ENCODE results near the gene KRTAP5-10.
"Not testable (repeated sequence)": the region's sequence is repeated elsewhere in the genome, so short reads cannot be mapped to it uniquely, and the experiment has no call there.

Gene KRTAP5-10

GRCh38 chr11:71542879-71543777 is 22.2 kb upstream of the KRTAP5-10 start:
- no peak for DNase-seq

GRCh38 chr11:71543866-71544265 is 21.5 kb upstream of the KRTAP5-10 start:
- DNase-seq, result no peak

- DNase-seq, result no peak
Observed at GRCh38 chr11:71544525-71545214, 20.7 kb upstream of the KRTAP5-10 start.

- DNase-seq, result no peak
Observed at GRCh38 chr11:71545405-71545966, 19.9 kb upstream of the KRTAP5-10 start.

- no peak for DNase-seq
Observed at GRCh38 chr11:71548120-71548519, 17.2 kb upstream of the KRTAP5-10 start, which contains the start of gene KRTAP5-9. KRTAP5-9 (plus strand) TSS chr11:71548420; CDS start chr11:71548658, 238 bp downstream.

GRCh38 chr11:71548716-71549151 is 16.6 kb upstream of the KRTAP5-10 start:
- DNase-seq, result no peak

- DNase-seq, result no peak
Observed at GRCh38 chr11:71551711-71552110, 13.7 kb upstream of the KRTAP5-10 start.

- DNase-seq, result no peak
Observed at GRCh38 chr11:71554996-71555395, 10.4 kb upstream of the KRTAP5-10 start.

GRCh38 chr11:71555508-71555907 is 9.9 kb upstream of the KRTAP5-10 start:
- DNase-seq, result no peak

- no peak for DNase-seq
Observed at GRCh38 chr11:71556018-71556417, 9.3 kb upstream of the KRTAP5-10 start.

- DNase-seq, result no peak
Observed at GRCh38 chr11:71557257-71557656, 8.1 kb upstream of the KRTAP5-10 start.

GRCh38 chr11:71558996-71559395 is 6.4 kb upstream of the KRTAP5-10 start:
- no peak for DNase-seq

GRCh38 chr11:71562120-71562519 is 3.2 kb upstream of the KRTAP5-10 start:
- DNase-seq, result no peak

GRCh38 chr11:71563406-71563805 is 2.0 kb upstream of the KRTAP5-10 start:
- DNase-seq, result peak; percentile 31

- DNase-seq, result no peak
Observed at GRCh38 chr11:71564430-71564829, 933 bp upstream of the KRTAP5-10 start.

- no peak for DNase-seq
Observed at GRCh38 chr11:71566081-71566620, 788 bp downstream of the KRTAP5-10 start.

GRCh38 chr11:71566626-71567599 is 1.6 kb downstream of the KRTAP5-10 start:
- not testable (repeated sequence) for DNase-seq

GRCh38 chr11:71567633-71568032 is 2.3 kb downstream of the KRTAP5-10 start:
- DNase-seq, result not testable (repeated sequence)

- no peak for DNase-seq
Observed at GRCh38 chr11:71568704-71569349, 3.5 kb downstream of the KRTAP5-10 start.

GRCh38 chr11:71571101-71571850 is 5.9 kb downstream of the KRTAP5-10 start:
- not testable (repeated sequence) for DNase-seq

GRCh38 chr11:71572811-71573210 is 7.4 kb downstream of the KRTAP5-10 start:
- no peak for DNase-seq
